Kidney capillary endothelial cell (primary cell): ENCODE measurements around the gene HAPLN2.
"Not testable (repeated sequence)": the region's sequence is repeated elsewhere in the genome, so short reads cannot be mapped to it uniquely, and the experiment has no call there.

Experiments
- DNase-seq: peaks from one replicate; pipeline ENCODE4 v3.0.0-alpha.2; 2018; ENCODE audit warnings: low spot score

The HAPLN2 gene

GRCh38 chr1:156592158-156592909, 26.9 kb upstream of the HAPLN2 start:
- no peak for DNase-seq

GRCh38 chr1:156592910-156593660, 26.1 kb upstream of the HAPLN2 start:
- DNase-seq, result no peak

- no peak for DNase-seq
Measured at GRCh38 chr1:156593661-156593989, 25.6 kb upstream of the HAPLN2 start.

- DNase-seq, result no peak
Measured at GRCh38 chr1:156594190-156594589, 25.0 kb upstream of the HAPLN2 start.

GRCh38 chr1:156595016-156595415, 24.2 kb upstream of the HAPLN2 start:
- no peak for DNase-seq

GRCh38 chr1:156596426-156596825, 22.8 kb upstream of the HAPLN2 start:
- no peak for DNase-seq

- no peak for DNase-seq
Measured at GRCh38 chr1:156598125-156598524, 21.1 kb upstream of the HAPLN2 start.

GRCh38 chr1:156598731-156599432, 20.3 kb upstream of the HAPLN2 start:
- no peak for DNase-seq

- DNase-seq, result no peak
Measured at GRCh38 chr1:156599811-156600210, 19.4 kb upstream of the HAPLN2 start.

- no peak for DNase-seq
Measured at GRCh38 chr1:156600733-156601121, 18.5 kb upstream of the HAPLN2 start.

GRCh38 chr1:156601122-156601830, 17.9 kb upstream of the HAPLN2 start, which contains the start of gene GPATCH4:
TSS of gene GPATCH4 (minus strand) at chr1:156601479.
- DNase-seq, result peak; percentile 87

GRCh38 chr1:156601892-156602291, 17.3 kb upstream of the HAPLN2 start:
- no peak for DNase-seq

- DNase-seq, result no peak
Measured at GRCh38 chr1:156602557-156602993, 16.6 kb upstream of the HAPLN2 start.

GRCh38 chr1:156607344-156607743, 11.9 kb upstream of the HAPLN2 start:
- not testable (repeated sequence) for DNase-seq

- peak; percentile 74 for DNase-seq
Measured at GRCh38 chr1:156608036-156608674, 11.1 kb upstream of the HAPLN2 start.

- DNase-seq, result no peak
Measured at GRCh38 chr1:156608981-156609380, 10.2 kb upstream of the HAPLN2 start.

- not testable (repeated sequence) for DNase-seq
Measured at GRCh38 chr1:156610072-156610471, 9.1 kb upstream of the HAPLN2 start.

- no peak for DNase-seq
Measured at GRCh38 chr1:156612666-156613065, 6.5 kb upstream of the HAPLN2 start.

GRCh38 chr1:156615946-156616345, 3.3 kb upstream of the HAPLN2 start:
- DNase-seq, result no peak

- DNase-seq, result no peak
Measured at GRCh38 chr1:156616463-156616862, 2.8 kb upstream of the HAPLN2 start.

- DNase-seq, result no peak
Measured at GRCh38 chr1:156619582-156619955, 354 bp downstream of the HAPLN2 start.
